ENCODE data around the gene ZFP90. TPM values are rescaled to one million over a fixed set of nuclear protein-coding genes. Genes with fewer than 3 reads are reported as not detected.
"Not testable (repeated sequence)": the region's sequence is repeated elsewhere in the genome, so short reads cannot be mapped to it uniquely, and the experiment has no call there.

ZFP90 gene
- total and polyA plus RNA-seq, 2 donors (not counting 1 experiment from before 2014, with no cell fraction given), result 18.7 to 42.8 TPM

GRCh38 chr16:68493412-68494070, 45.5 kb upstream of the ZFP90 start:
- no peak for DNase-seq (ENCODE audit: low read depth in 2 of 2)
- no peak overlapping the region for H3K27ac ChIP-seq (ENCODE audit: insufficient read depth, low read length)
- no peaks in the 10 kb centered on the region for H3K36me3 ChIP-seq (ENCODE audit: control insufficient read depth, insufficient read depth, low read length)
- H3K79me2 ChIP-seq (ENCODE audit: control insufficient read depth, insufficient read depth, low read length), result no peaks in the 10 kb centered on the region
- H3K4me1 ChIP-seq (ENCODE audit: control insufficient read depth, extremely low read depth, insufficient read depth, low read length), result no peaks in the 10 kb centered on the region
- no peak overlapping the region for H3K4me2 ChIP-seq (ENCODE audit: extremely low read depth, insufficient read depth, low read length)
- H3K27me3 ChIP-seq (ENCODE audit: control insufficient read depth, insufficient read depth, low read length), result no peaks in the 10 kb centered on the region
- no peaks in the 10 kb centered on the region for H4K20me1 ChIP-seq (ENCODE audit: control insufficient read depth, extremely low read depth, insufficient read depth, low read length)
- no peak overlapping the region for H3K9ac ChIP-seq (ENCODE audit: insufficient read depth, low read length)
- H2AFZ ChIP-seq (ENCODE audit: low read length), result no peak overlapping the region
- TF ChIP-seq EZH2 (IDR thresholded peaks at IDR 0.05; ENCODE audit: low read length, missing control alignments), result no peak
- no peak for TF ChIP-seq CTCF (conservative IDR thresholded peaks at IDR 0.05 in 1 of 2, IDR thresholded peaks at IDR 0.05 in 1 of 2; ENCODE audit: low read depth in 1 of 2, low read length in 2 of 2)
- H3K4me3 ChIP-seq (replicated peaks in 1 of 4; ENCODE audit: control extremely low read depth in 1 of 4, insufficient read depth in 1 of 4, low read depth in 3 of 4, low read length in 4 of 4), result no peak overlapping the region
- no peaks in the 10 kb centered on the region for H3K9me3 ChIP-seq (ENCODE audit: control insufficient read depth, insufficient read depth, low read depth, low read length)

GRCh38 chr16:68494261-68494660, 44.8 kb upstream of the ZFP90 start:
- not testable (repeated sequence) for H3K36me3 ChIP-seq (ENCODE audit: control insufficient read depth, insufficient read depth, low read length); H3K79me2 ChIP-seq (ENCODE audit: control insufficient read depth, insufficient read depth, low read length); H3K4me3 ChIP-seq (replicated peaks in 1 of 4; ENCODE audit: control extremely low read depth in 1 of 4, insufficient read depth in 1 of 4, low read depth in 3 of 4, low read length in 4 of 4); H3K9ac ChIP-seq (ENCODE audit: insufficient read depth, low read length); H2AFZ ChIP-seq (ENCODE audit: low read length); H3K27ac ChIP-seq (ENCODE audit: insufficient read depth, low read length); H4K20me1 ChIP-seq (ENCODE audit: control insufficient read depth, extremely low read depth, insufficient read depth, low read length); H3K4me1 ChIP-seq (ENCODE audit: control insufficient read depth, extremely low read depth, insufficient read depth, low read length); DNase-seq (ENCODE audit: low read depth in 2 of 2); H3K9me3 ChIP-seq (ENCODE audit: control insufficient read depth, insufficient read depth, low read depth, low read length); H3K27me3 ChIP-seq (ENCODE audit: control insufficient read depth, insufficient read depth, low read length); H3K4me2 ChIP-seq (ENCODE audit: extremely low read depth, insufficient read depth, low read length)

GRCh38 chr16:68496689-68497088, 42.4 kb upstream of the ZFP90 start:
- Histone ChIP-seq H4K20me1 (ENCODE audit: control insufficient read depth, extremely low read depth, insufficient read depth, low read length) (no peaks in the 10 kb centered on the region), H3K27me3 (ENCODE audit: control insufficient read depth, insufficient read depth, low read length) (no peaks in the 10 kb centered on the region), H2AFZ (ENCODE audit: low read length) (no peak overlapping the region), H3K4me2 (ENCODE audit: extremely low read depth, insufficient read depth, low read length) (no peak overlapping the region), H3K79me2 (ENCODE audit: control insufficient read depth, insufficient read depth, low read length) (no peaks in the 10 kb centered on the region), H3K9ac (ENCODE audit: insufficient read depth, low read length) (no peak overlapping the region), H3K4me3 (replicated peaks in 1 of 4; ENCODE audit: control extremely low read depth in 1 of 4, insufficient read depth in 1 of 4, low read depth in 3 of 4, low read length in 4 of 4) (no peak overlapping the region), H3K27ac (ENCODE audit: insufficient read depth, low read length) (no peak overlapping the region), H3K36me3 (ENCODE audit: control insufficient read depth, insufficient read depth, low read length) (no peaks in the 10 kb centered on the region), H3K9me3 (ENCODE audit: control insufficient read depth, insufficient read depth, low read depth, low read length) (no peaks in the 10 kb centered on the region), H3K4me1 (ENCODE audit: control insufficient read depth, extremely low read depth, insufficient read depth, low read length) (no peaks in the 10 kb centered on the region)
- TF ChIP-seq CTCF (conservative IDR thresholded peaks at IDR 0.05 in 1 of 2, IDR thresholded peaks at IDR 0.05 in 1 of 2; ENCODE audit: low read depth in 1 of 2, low read length in 2 of 2), result no peak
- no peak for TF ChIP-seq EZH2 (IDR thresholded peaks at IDR 0.05; ENCODE audit: low read length, missing control alignments)
- DNase-seq (ENCODE audit: low read depth in 2 of 2), result no peak
